HepG2 (cell line): ENCODE measurements around the gene TFEC. TPM values are rescaled to one million over a fixed set of nuclear protein-coding genes. Genes with fewer than 3 reads are reported as not detected.

Source experiments
- ATAC-seq: fragments of 200-7000 bp; cut with Tn5 transposase; 3 replicates; pipeline ENCODE4 v1.9.1; 2020; ENCODE audit warnings: mild to moderate bottlenecking, moderate library complexity
- BruUV-seq: library from RNA; stranded (reverse); fragments of 400-500 nt; replicated peaks from 2 replicates; lab custom pipeline; 2021; lab: Mats Ljungman, UMichigan
- CTCF ChIA-PET: fragments of 300-600 bp; formaldehyde crosslinking; extraction: SDS; loops from one replicate; lab custom pipeline; 2021; ENCODE audit warnings: low total read pairs, inconsistent platforms, low intra/inter-chr PET ratio; lab: Yijun Ruan, JAX
- POLR2A ChIA-PET: fragments of 350-600 bp; sonication (Branson Sonifier 250); formaldehyde crosslinking; loops from one replicate; lab custom pipeline; 2020; ENCODE audit warnings: antibody characterized with exemption, inconsistent platforms; lab: Yijun Ruan, JAX
- DNase-seq: peaks from one replicate; pipeline ENCODE4 v3.0.0-alpha.2; 2015; ENCODE audit warnings: low spot score
- FAIRE-seq: peaks from 3 replicates; lab custom pipeline; 2011; peaks lifted over from hg19 to GRCh38; lab: Jason Lieb, UNC
- H2AFZ ChIP-seq: one replicate; pipeline ENCODE4 v1.6.1; 2011; ENCODE audit warnings: low read length, inconsistent platforms
- H3K27ac ChIP-seq: fragments of 300-600 bp; 3 replicates; pipeline ENCODE4 v1.8.0; 2011; ENCODE audit warnings: mixed run types, mild to moderate bottlenecking, mixed read lengths, low read length, inconsistent platforms; ENCODE audit not compliant: insufficient read depth; ENCODE audit errors: extremely low read length
- H3K27me3 ChIP-seq, 2 experiments: fragments of 200-600 bp in 1 of 2; 2 replicates in 1 of 2; 3 replicates in 1 of 2; pipeline versions ENCODE4 v1.6.0 to v1.8.0; 2011; ENCODE audit warnings: low read length in 2 of 2, mild to moderate bottlenecking in 2 of 2, moderate library complexity in 2 of 2, inconsistent platforms in 1 of 2; ENCODE audit not compliant: insufficient read depth in 2 of 2, control insufficient read depth in 1 of 2
- H3K36me3 ChIP-seq, 2 experiments: fragments of 200-600 bp in 1 of 2; replicated peaks in 1 of 2; 2 replicates in 1 of 2; 3 replicates in 1 of 2; pipeline versions ENCODE4 v1.5.1 to v1.8.0; 2011; ENCODE audit warnings: low read length in 2 of 2, inconsistent platforms in 1 of 2; ENCODE audit not compliant: insufficient read depth in 2 of 2, control insufficient read depth in 1 of 2
- H3K4me1 ChIP-seq: 2 replicates; pipeline ENCODE4 v1.5.1; 2012; ENCODE audit warnings: low read length, inconsistent platforms; ENCODE audit not compliant: insufficient read depth
- H3K4me2 ChIP-seq: 2 replicates; pipeline ENCODE4 v1.6.0; 2011; ENCODE audit warnings: low read depth, low read length, inconsistent platforms
- H3K4me3 ChIP-seq, 3 experiments: fragments of 200-600 bp in 1 of 3; sonication (generic), shearing (Covaris generic) in 1 of 3; replicated peaks in 1 of 3; 2 replicates each; pipeline ENCODE4 v1.5.1; 2011 to 2016; ENCODE audit warnings: low read length in 3 of 3, inconsistent platforms in 2 of 3, low read depth in 2 of 3, mild to moderate bottlenecking in 2 of 3, control low read depth in 1 of 3, mixed read lengths in 1 of 3; ENCODE audit not compliant: insufficient read depth in 1 of 3
- H3K79me2 ChIP-seq: one replicate; pipeline ENCODE4 v1.6.1; 2011; ENCODE audit warnings: low read length, inconsistent platforms; ENCODE audit not compliant: insufficient read depth
- H3K9ac ChIP-seq: 2 replicates; pipeline ENCODE4 v1.6.0; 2011; ENCODE audit warnings: mild to moderate bottlenecking, low read depth, low read length, inconsistent platforms; ENCODE audit not compliant: insufficient read depth
- H3K9me3 ChIP-seq: 2 replicates; pipeline ENCODE4 v1.5.1; 2012; ENCODE audit warnings: mild to moderate bottlenecking, low read length
- H4K20me1 ChIP-seq: 2 replicates; pipeline ENCODE4 v1.6.0; 2011; ENCODE audit warnings: inconsistent platforms, mild to moderate bottlenecking, low read length, moderate library complexity; ENCODE audit not compliant: insufficient read depth
- CCAR2 ChIP-seq: fragments of 200-400 bp; formaldehyde crosslinking; optimal IDR thresholded peaks from 2 replicates; pipeline ENCODE3; 2018; ENCODE audit warnings: low read depth, mild to moderate bottlenecking, low read length, moderate library complexity
- IRF1 ChIP-seq: sonication (generic); formaldehyde crosslinking; IDR thresholded peaks from 2 replicates; pipeline ENCODE4 v1.4.0; 2020; ENCODE audit warnings: low read depth, mild to moderate bottlenecking, missing genetic modification reagents
- JUN ChIP-seq: sonication (generic); formaldehyde crosslinking; IDR thresholded peaks from 2 replicates; pipeline ENCODE4 v1.4.0; 2020; ENCODE audit warnings: mild to moderate bottlenecking, missing genetic modification reagents
- KLF13 ChIP-seq: sonication (generic); formaldehyde crosslinking; IDR thresholded peaks from 2 replicates; pipeline ENCODE4 v1.4.0; 2020; ENCODE audit warnings: mild to moderate bottlenecking, missing genetic modification reagents
- MYNN ChIP-seq: sonication (generic); formaldehyde crosslinking; IDR thresholded peaks from 2 replicates; pipeline ENCODE4 v1.4.0; 2020; ENCODE audit warnings: mild to moderate bottlenecking, low read depth, missing genetic modification reagents
- PREB ChIP-seq: sonication (generic); formaldehyde crosslinking; IDR thresholded peaks from 2 replicates; pipeline ENCODE4 v1.4.0; 2020; ENCODE audit warnings: missing genetic modification reagents
- RBM22 ChIP-seq: fragments of 200-400 bp; formaldehyde crosslinking; optimal IDR thresholded peaks from 2 replicates; pipeline ENCODE3; 2017; ENCODE audit warnings: mild to moderate bottlenecking, low read length, moderate library complexity
- REXO4 ChIP-seq: sonication (generic); formaldehyde crosslinking; IDR thresholded peaks from 2 replicates; pipeline ENCODE4 v1.8.0; 2022; ENCODE audit warnings: missing genetic modification reagents, mild to moderate bottlenecking, borderline replicate concordance
- RXRA ChIP-seq: sonication (generic); formaldehyde crosslinking; IDR thresholded peaks from 2 replicates; pipeline ENCODE4 v1.5.1; 2020; ENCODE audit warnings: missing genetic modification reagents
- TFAP4 ChIP-seq: sonication (generic); IDR thresholded peaks from 2 replicates; pipeline ENCODE4 v1.6.1; 2016; ENCODE audit warnings: low read depth, borderline replicate concordance
- XBP1 ChIP-seq: sonication (generic); formaldehyde crosslinking; IDR thresholded peaks from 2 replicates; pipeline ENCODE4 v1.5.0; 2020; ENCODE audit warnings: missing genetic modification reagents
- ZNF225 ChIP-seq: sonication (generic); formaldehyde crosslinking; IDR thresholded peaks from 2 replicates; pipeline ENCODE4 v1.4.0; 2020; ENCODE audit warnings: mild to moderate bottlenecking, missing genetic modification reagents
- ZNF256 ChIP-seq: sonication (generic); formaldehyde crosslinking; conservative IDR thresholded peaks from 2 replicates; pipeline ENCODE4 v1.4.0; 2020; ENCODE audit warnings: missing genetic modification reagents
- ZNF282 ChIP-seq: fragments of 450-650 bp; IDR thresholded peaks from 2 replicates; pipeline ENCODE4 v1.6.1; 2018; ENCODE audit not compliant: partially characterized antibody
- ZNF333 ChIP-seq: sonication (generic); formaldehyde crosslinking; IDR thresholded peaks from 2 replicates; pipeline ENCODE4 v1.4.0; 2020; ENCODE audit warnings: mild to moderate bottlenecking, missing genetic modification reagents, borderline replicate concordance
- in situ Hi-C: cut with HindIII; loops from 2 replicates; pipeline ENCODE4 v1.10.0; 2017; ENCODE audit warnings: low pct_unique_long_range_greater_than_20kb; ENCODE audit not compliant: extremely low pct_ligation_motif_present
- intact Hi-C: fragments of 100-400 bp; cut with micrococcal nuclease; formaldehyde crosslinking; loops from one replicate; pipeline ENCODE4 v1.10.0; 2022; ENCODE audit not compliant: unreplicated experiment
- polyA plus RNA-seq, 8 experiments: library from polyadenylated mRNA; depleted of rRNA in 3 of 8; stranded (reverse) in 7 of 8; unstranded in 1 of 8; fragments of >200 nt; fragmentation: Illumina TruSeq in 4 of 8; extraction: Trizol in 4 of 8; gene quantifications; 2 replicates each; pipeline versions ENCODE4 v1.2.1 to v1.2.3, GENCODE V29; 2011 to 2016; ENCODE audit warnings: low read depth in 4 of 8, missing spikeins in 1 of 8, mixed read lengths in 1 of 8; ENCODE audit not compliant: insufficient read depth in 1 of 8
- total RNA-seq, 5 experiments: library from RNA; depleted of rRNA; stranded (reverse); fragments of >200 nt; fragmentation: Illumina TruSeq; extraction: Trizol; gene quantifications; 2 replicates each; pipeline ENCODE4 v1.2.3, GENCODE V29; 2016; ENCODE audit warnings: low read depth in 1 of 5
- TF ChIP-seq, protein P1 (sequence below): sonication (generic); formaldehyde crosslinking; conservative IDR thresholded peaks from 2 replicates; pipeline ENCODE4 v1.4.0; 2020; ENCODE audit warnings: missing genetic modification reagents

TFEC gene
- total and polyA plus RNA-seq, 2 of the 13 experiments (the other 11 are each of a cell fraction or from before 2014, with no cell fraction given): not detected

GRCh38 chr7:115973406-115973805, 57.2 kb downstream of the TFEC start (continued):
- TF ChIP-seq RBM22: no peak
- no peak for TF ChIP-seq RXRA
- TF ChIP-seq ZNF333: no peak
- no peak for TF ChIP-seq XBP1 (CRISPR knock-in tag)
- TF ChIP-seq CCAR2: no peak

DNA sequence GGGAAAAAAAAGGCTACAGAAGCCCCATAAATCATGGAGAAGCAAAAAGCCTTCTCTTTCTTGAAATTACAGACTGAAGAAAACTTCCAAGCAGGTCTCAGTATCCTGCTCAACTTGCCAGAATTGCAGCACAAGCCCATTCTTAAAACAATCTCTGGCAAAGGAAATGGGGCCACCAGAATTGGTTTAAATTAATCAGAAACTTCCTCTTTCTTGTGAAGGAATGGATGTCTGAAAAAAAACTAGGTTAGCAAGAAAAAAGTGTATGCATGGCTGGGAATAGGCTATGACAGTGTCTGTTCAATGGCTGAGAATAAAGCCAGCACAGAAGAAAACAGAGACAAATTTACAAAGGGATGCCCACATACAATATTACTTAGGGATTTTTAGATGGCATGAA, 59.1 kb downstream of the TFEC start:
- ChIA-PET CTCF (no interaction called here), POLR2A (no interaction called here)
- in situ Hi-C loops: no loop called here

More for the DNA sequence above, 59.1 kb downstream of the TFEC start:
- H3K4me2 ChIP-seq: no peak overlapping the region
- no peak overlapping the region for H2AFZ ChIP-seq
- H3K4me1 ChIP-seq: peaks cover 6% of the 10 kb centered on the region; the same call in 1 of the 2 replicates
- H3K27ac ChIP-seq: no peak overlapping the region
- no peaks in the 10 kb centered on the region for H4K20me1 ChIP-seq
- ATAC-seq: no peak
- no peaks in the 10 kb centered on the region for H3K9me3 ChIP-seq
- no peaks in the 10 kb centered on the region for H3K36me3 ChIP-seq
- H3K79me2 ChIP-seq: no peaks in the 10 kb centered on the region
- no peak for DNase-seq
- BruUV-seq: no TSS peak
- no peak for FAIRE-seq
- no peaks in the 10 kb centered on the region; a peak in 1 of 5 replicates for H3K27me3 ChIP-seq
- H3K9ac ChIP-seq: no peak overlapping the region
- no peak overlapping the region for H3K4me3 ChIP-seq
- TF ChIP-seq MYNN (CRISPR knock-in tag) (no peak), PREB (CRISPR knock-in tag) (no peak), KLF13 (CRISPR knock-in tag) (no peak), TFAP4 (no peak), IRF1 (CRISPR knock-in tag) (no peak), ZNF225 (CRISPR knock-in tag) (no peak), REXO4 (CRISPR knock-in tag) (no peak), ZNF282 (no peak), ZNF256 (CRISPR knock-in tag) (no peak), JUN (CRISPR knock-in tag) (no peak)
- TF ChIP-seq, protein P1, sequence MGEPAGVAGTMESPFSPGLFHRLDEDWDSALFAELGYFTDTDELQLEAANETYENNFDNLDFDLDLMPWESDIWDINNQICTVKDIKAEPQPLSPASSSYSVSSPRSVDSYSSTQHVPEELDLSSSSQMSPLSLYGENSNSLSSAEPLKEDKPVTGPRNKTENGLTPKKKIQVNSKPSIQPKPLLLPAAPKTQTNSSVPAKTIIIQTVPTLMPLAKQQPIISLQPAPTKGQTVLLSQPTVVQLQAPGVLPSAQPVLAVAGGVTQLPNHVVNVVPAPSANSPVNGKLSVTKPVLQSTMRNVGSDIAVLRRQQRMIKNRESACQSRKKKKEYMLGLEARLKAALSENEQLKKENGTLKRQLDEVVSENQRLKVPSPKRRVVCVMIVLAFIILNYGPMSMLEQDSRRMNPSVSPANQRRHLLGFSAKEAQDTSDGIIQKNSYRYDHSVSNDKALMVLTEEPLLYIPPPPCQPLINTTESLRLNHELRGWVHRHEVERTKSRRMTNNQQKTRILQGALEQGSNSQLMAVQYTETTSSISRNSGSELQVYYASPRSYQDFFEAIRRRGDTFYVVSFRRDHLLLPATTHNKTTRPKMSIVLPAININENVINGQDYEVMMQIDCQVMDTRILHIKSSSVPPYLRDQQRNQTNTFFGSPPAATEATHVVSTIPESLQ: no peak
- intact Hi-C loops: no loop called here
